A549 (cell line): Measurements from ENCODE around the gene PTTG2. TPM values are rescaled to one million over a fixed set of nuclear protein-coding genes. Genes with fewer than 3 reads are reported as not detected.

ENCODE experiments used
- ATAC-seq, 2 experiments: fragments of 200-7000 bp in 1 of 2; fragments of >200 bp in 1 of 2; cut with Nextera tagmentation in 1 of 2; cut with Tn5 transposase in 1 of 2; 3 replicates each; pipeline versions ENCODE4 v1.8.0 to v1.9.1; 2018 to 2020; ENCODE audit warnings: mild to moderate bottlenecking in 1 of 2, moderate library complexity in 1 of 2
- CTCF ChIA-PET: fragments of 300-600 bp; sonication (Branson Sonifier 250); formaldehyde crosslinking; extraction: SDS; loops from one replicate; lab custom pipeline; 2021; ENCODE audit warnings: antibody characterized with exemption, inconsistent platforms; lab: Yijun Ruan, JAX
- POLR2A ChIA-PET: fragments of 350-600 bp; formaldehyde crosslinking; extraction: SDS; loops from one replicate; lab custom pipeline; 2021; ENCODE audit warnings: antibody characterized with exemption, inconsistent platforms; lab: Yijun Ruan, JAX
- DNase-seq, 2 experiments: peaks; one replicate each; pipeline versions ENCODE4 v3.0.0 to v3.0.0-alpha.2; 2011 to 2016; ENCODE audit warnings: low read depth in 1 of 2, low spot score in 1 of 2
- FAIRE-seq: peaks from 2 replicates; lab custom pipeline; 2011; peaks lifted over from hg19 to GRCh38; lab: Jason Lieb, UNC
- H3K27ac ChIP-seq, 2 experiments: fragments of >200 bp; sonication (Bioruptor Twin); formaldehyde crosslinking; 3 replicates each; pipeline ENCODE4 v1.5.1; 2016 to 2017
- H3K4me1 ChIP-seq: fragments of >200 bp; sonication (Bioruptor Twin); formaldehyde crosslinking; 3 replicates; pipeline ENCODE4 v1.6.1; 2016
- H3K4me2 ChIP-seq: fragments of >200 bp; sonication (Bioruptor Twin); formaldehyde crosslinking; 3 replicates; pipeline ENCODE4 v1.6.1; 2016
- H3K4me3 ChIP-seq: fragments of >200 bp; sonication (Bioruptor Twin); formaldehyde crosslinking; 3 replicates; pipeline ENCODE4 v1.5.1; 2016
- H3K9me3 ChIP-seq: fragments of >200 bp; sonication (Bioruptor Twin); formaldehyde crosslinking; 3 replicates; pipeline ENCODE4 v1.6.1; 2016
- CBX8 ChIP-seq: fragments of 200-600 bp; sonication (generic); IDR thresholded peaks from 2 replicates; pipeline ENCODE4 v1.6.1; 2016
- CEBPB ChIP-seq, 2 experiments: fragments of >200 bp in 1 of 2; sonication (Bioruptor Twin) in 1 of 2; formaldehyde crosslinking in 1 of 2; IDR thresholded peaks; 2 replicates each; pipeline ENCODE4 v1.6.1; 2012 to 2016
- EHMT2 ChIP-seq: fragments of 200-600 bp; sonication (generic); IDR thresholded peaks from 2 replicates; pipeline ENCODE4 v1.6.1; 2016; ENCODE audit warnings: antibody characterized with exemption, low read depth, mild to moderate bottlenecking, moderate library complexity
- FOSL2 ChIP-seq, 2 experiments: fragments of 450-650 bp in 1 of 2; fragments of >200 bp in 1 of 2; sonication (Bioruptor Twin) in 1 of 2; formaldehyde crosslinking; IDR thresholded peaks; 2 replicates each; pipeline versions ENCODE4 v1.5.0 to v1.6.1; 2016 to 2020; ENCODE audit warnings: mild to moderate bottlenecking in 1 of 2, moderate library complexity in 1 of 2
- HOXA7 ChIP-seq: fragments of 250-450 bp; sonication (Bioruptor Pico); IDR thresholded peaks from 2 replicates; pipeline ENCODE4 v1.5.0; 2020; ENCODE audit warnings: mild to moderate bottlenecking, moderate library complexity
- HOXB13 ChIP-seq: fragments of 250-450 bp; sonication (Bioruptor Pico); IDR thresholded peaks from 2 replicates; pipeline ENCODE4 v1.5.0; 2020; ENCODE audit warnings: low read depth, mild to moderate bottlenecking, moderate library complexity
- RAD21 ChIP-seq, 2 experiments: fragments of >200 bp in 1 of 2; sonication (Bioruptor Twin) in 1 of 2; formaldehyde crosslinking in 1 of 2; IDR thresholded peaks in 1 of 2; conservative IDR thresholded peaks in 1 of 2; 2 replicates in 1 of 2; 3 replicates in 1 of 2; pipeline ENCODE4 v1.6.1; 2012 to 2018; ENCODE audit warnings: inconsistent platforms in 1 of 2
- RARB ChIP-seq: fragments of 250-450 bp; sonication (Bioruptor Pico); IDR thresholded peaks from 2 replicates; pipeline ENCODE4 v1.8.0; 2021; ENCODE audit warnings: mild to moderate bottlenecking, moderate library complexity
- RCOR1 ChIP-seq: fragments of 150-350 bp; IDR thresholded peaks from 2 replicates; pipeline ENCODE4 v1.6.1; 2014; ENCODE audit warnings: antibody characterized with exemption, low read length, low read depth
- TFCP2L1 ChIP-seq: fragments of 250-450 bp; sonication (Bioruptor Pico); IDR thresholded peaks from 2 replicates; pipeline ENCODE4 v1.5.0; 2021; ENCODE audit warnings: mild to moderate bottlenecking
- ZNF302 ChIP-seq: fragments of 250-450 bp; sonication (Bioruptor Pico); IDR thresholded peaks from 2 replicates; pipeline ENCODE4 v1.9.0; 2021; ENCODE audit warnings: inconsistent platforms, mild to moderate bottlenecking, moderate library complexity
- WGBS: methylation state at CpG from one replicate; pipeline ENCODE4 v1.1.6; 2017; ENCODE audit errors: missing lambda C conversion rate; 5-methylcytosine and 5-hydroxymethylcytosine counted together
- polyA plus RNA-seq, 4 experiments: library from polyadenylated mRNA; depleted of rRNA in 3 of 4; stranded (reverse); fragments of >200 nt; fragmentation: RNase III in 1 of 4; extraction: RNeasy Plus Mini Kit Qiagen cat#74134 plus additional on column Dnase treatment in 1 of 4; gene quantifications; 2 replicates in 3 of 4; 3 replicates in 1 of 4; pipeline ENCODE4 v1.2.3, GENCODE V29; 2011 to 2017
- TF ChIP-seq, protein P1 (sequence below): fragments of 450-650 bp; IDR thresholded peaks from 2 replicates; pipeline ENCODE4 v1.6.1; 2014; ENCODE audit warnings: antibody characterized with exemption
- TF ChIP-seq, protein P2 (sequence below): fragments of >200 bp; sonication (Bioruptor Twin); formaldehyde crosslinking; IDR thresholded peaks from 3 replicates; pipeline ENCODE4 v1.5.1; 2016
- TF ChIP-seq, protein P3 (sequence below): fragments of 200-600 bp; sonication (generic); IDR thresholded peaks from 2 replicates; pipeline ENCODE4 v1.6.1; 2016; ENCODE audit warnings: antibody characterized with exemption, mild to moderate bottlenecking, moderate library complexity

PTTG2 gene
- polyA plus RNA-seq, 2 of the 4 experiments (the other 2 are of a cell fraction), result not detected

GRCh38 chr4:38003102-38003501 is 42.9 kb downstream of the PTTG2 start:
- Histone ChIP-seq H3K4me2 (no peak overlapping the region), H3K9me3 (no peaks in the 10 kb centered on the region), H3K4me1 (no peaks in the 10 kb centered on the region), H3K4me3 (no peak overlapping the region), H3K27ac (no peak overlapping the region)
- POLR2A ChIA-PET, result no interaction called here
- no peak for ATAC-seq
- TF ChIP-seq, protein P1, sequence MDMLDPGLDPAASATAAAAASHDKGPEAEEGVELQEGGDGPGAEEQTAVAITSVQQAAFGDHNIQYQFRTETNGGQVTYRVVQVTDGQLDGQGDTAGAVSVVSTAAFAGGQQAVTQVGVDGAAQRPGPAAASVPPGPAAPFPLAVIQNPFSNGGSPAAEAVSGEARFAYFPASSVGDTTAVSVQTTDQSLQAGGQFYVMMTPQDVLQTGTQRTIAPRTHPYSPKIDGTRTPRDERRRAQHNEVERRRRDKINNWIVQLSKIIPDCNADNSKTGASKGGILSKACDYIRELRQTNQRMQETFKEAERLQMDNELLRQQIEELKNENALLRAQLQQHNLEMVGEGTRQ, result no peak
- TF ChIP-seq, protein P2, sequence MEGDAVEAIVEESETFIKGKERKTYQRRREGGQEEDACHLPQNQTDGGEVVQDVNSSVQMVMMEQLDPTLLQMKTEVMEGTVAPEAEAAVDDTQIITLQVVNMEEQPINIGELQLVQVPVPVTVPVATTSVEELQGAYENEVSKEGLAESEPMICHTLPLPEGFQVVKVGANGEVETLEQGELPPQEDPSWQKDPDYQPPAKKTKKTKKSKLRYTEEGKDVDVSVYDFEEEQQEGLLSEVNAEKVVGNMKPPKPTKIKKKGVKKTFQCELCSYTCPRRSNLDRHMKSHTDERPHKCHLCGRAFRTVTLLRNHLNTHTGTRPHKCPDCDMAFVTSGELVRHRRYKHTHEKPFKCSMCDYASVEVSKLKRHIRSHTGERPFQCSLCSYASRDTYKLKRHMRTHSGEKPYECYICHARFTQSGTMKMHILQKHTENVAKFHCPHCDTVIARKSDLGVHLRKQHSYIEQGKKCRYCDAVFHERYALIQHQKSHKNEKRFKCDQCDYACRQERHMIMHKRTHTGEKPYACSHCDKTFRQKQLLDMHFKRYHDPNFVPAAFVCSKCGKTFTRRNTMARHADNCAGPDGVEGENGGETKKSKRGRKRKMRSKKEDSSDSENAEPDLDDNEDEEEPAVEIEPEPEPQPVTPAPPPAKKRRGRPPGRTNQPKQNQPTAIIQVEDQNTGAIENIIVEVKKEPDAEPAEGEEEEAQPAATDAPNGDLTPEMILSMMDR, result no peak
- 62% methylated on average over 3 of the region's 3 CpGs for WGBS
- CTCF ChIA-PET, result interaction anchor here (0.9 kb wide), 1 partner anchor 32 kb away, joined by 3 read pairs; no protein-coding TSS in a partner anchor
- no peak for DNase-seq
- no peak for FAIRE-seq

GRCh38 chr4:38003628-38004027 is 43.4 kb downstream of the PTTG2 start:
- CTCF ChIA-PET, result interaction anchor here (0.8 to 0.9 kb wide), 2 partner anchors 32 to 42 kb away, joined by 3 read pairs; no protein-coding TSS in a partner anchor
- H3K4me1 ChIP-seq, result no peaks in the 10 kb centered on the region
- DNase-seq, result no peak
- H3K9me3 ChIP-seq, result no peaks in the 10 kb centered on the region
- ATAC-seq, result no peak
- 92% methylated on average over 1 of the region's 1 CpG for WGBS
- no peak overlapping the region for H3K4me2 ChIP-seq
- H3K27ac ChIP-seq, result no peak overlapping the region
- TF ChIP-seq RARB (CRISPR knock-in tag) (no peak), RAD21 (conservative IDR thresholded peaks at IDR 0.05 in 1 of 2, IDR thresholded peaks at IDR 0.05 in 1 of 2) (no peak), ZNF302 (CRISPR knock-in tag) (no peak), CBX8 (no peak), EHMT2 (no peak), HOXB13 (no peak), RCOR1 (no peak), TFCP2L1 (no peak), FOSL2 (IDR thresholded peaks at IDR 0.05) (no peak), FOSL2 (CRISPR knock-in tag; IDR thresholded peaks at IDR 0.05) (no peak), HOXA7 (no peak), CEBPB (IDR thresholded peaks at IDR 0.05) (no peak)
- TF ChIP-seq, protein P3, sequence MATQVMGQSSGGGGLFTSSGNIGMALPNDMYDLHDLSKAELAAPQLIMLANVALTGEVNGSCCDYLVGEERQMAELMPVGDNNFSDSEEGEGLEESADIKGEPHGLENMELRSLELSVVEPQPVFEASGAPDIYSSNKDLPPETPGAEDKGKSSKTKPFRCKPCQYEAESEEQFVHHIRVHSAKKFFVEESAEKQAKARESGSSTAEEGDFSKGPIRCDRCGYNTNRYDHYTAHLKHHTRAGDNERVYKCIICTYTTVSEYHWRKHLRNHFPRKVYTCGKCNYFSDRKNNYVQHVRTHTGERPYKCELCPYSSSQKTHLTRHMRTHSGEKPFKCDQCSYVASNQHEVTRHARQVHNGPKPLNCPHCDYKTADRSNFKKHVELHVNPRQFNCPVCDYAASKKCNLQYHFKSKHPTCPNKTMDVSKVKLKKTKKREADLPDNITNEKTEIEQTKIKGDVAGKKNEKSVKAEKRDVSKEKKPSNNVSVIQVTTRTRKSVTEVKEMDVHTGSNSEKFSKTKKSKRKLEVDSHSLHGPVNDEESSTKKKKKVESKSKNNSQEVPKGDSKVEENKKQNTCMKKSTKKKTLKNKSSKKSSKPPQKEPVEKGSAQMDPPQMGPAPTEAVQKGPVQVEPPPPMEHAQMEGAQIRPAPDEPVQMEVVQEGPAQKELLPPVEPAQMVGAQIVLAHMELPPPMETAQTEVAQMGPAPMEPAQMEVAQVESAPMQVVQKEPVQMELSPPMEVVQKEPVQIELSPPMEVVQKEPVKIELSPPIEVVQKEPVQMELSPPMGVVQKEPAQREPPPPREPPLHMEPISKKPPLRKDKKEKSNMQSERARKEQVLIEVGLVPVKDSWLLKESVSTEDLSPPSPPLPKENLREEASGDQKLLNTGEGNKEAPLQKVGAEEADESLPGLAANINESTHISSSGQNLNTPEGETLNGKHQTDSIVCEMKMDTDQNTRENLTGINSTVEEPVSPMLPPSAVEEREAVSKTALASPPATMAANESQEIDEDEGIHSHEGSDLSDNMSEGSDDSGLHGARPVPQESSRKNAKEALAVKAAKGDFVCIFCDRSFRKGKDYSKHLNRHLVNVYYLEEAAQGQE, result no peak
- TF ChIP-seq, protein P2, result no peak
- FAIRE-seq, result no peak
- no peak overlapping the region for H3K4me3 ChIP-seq
- POLR2A ChIA-PET, result no interaction called here
